HG02852 (cell line): Measurements from ENCODE around the gene LEFTY2.
A peak's percentile ranks its signal among the peaks of the same experiment; 100 is the strongest.
"Not testable (repeated sequence)": the region's sequence is repeated elsewhere in the genome, so short reads cannot be mapped to it uniquely, and the experiment has no call there.

Source experiments
- ATAC-seq: cut with Tn5 transposase; IDR thresholded peaks from one replicate; pipeline ENCODE4 v1.9.1; 2021; ENCODE audit warnings: mild to moderate bottlenecking, moderate library complexity; ENCODE audit not compliant: unreplicated experiment

The LEFTY2 gene

GRCh38 chr1:225941187-225941941 lies at the start of gene LEFTY2:
LEFTY2 (minus strand) TSS chr1:225941220; CDS start chr1:225941140, 80 bp downstream.
- no peak for ATAC-seq

GRCh38 chr1:225987491-225988316 lies 46.7 kb upstream of the LEFTY2 start:
- ATAC-seq, result no peak

GRCh38 chr1:225981714-225982113 lies 40.7 kb upstream of the LEFTY2 start:
- ATAC-seq, result no peak

GRCh38 chr1:225980005-225980836 lies 39.2 kb upstream of the LEFTY2 start:
- no peak for ATAC-seq

GRCh38 chr1:225979421-225979820 lies 38.4 kb upstream of the LEFTY2 start:
- ATAC-seq, result no peak

- ATAC-seq, result peak; percentile 46
Measured at GRCh38 chr1:225977937-225978748, 37.1 kb upstream of the LEFTY2 start.

- not testable (repeated sequence) for ATAC-seq
Measured at GRCh38 chr1:225975146-225975545, 34.1 kb upstream of the LEFTY2 start.

GRCh38 chr1:225974454-225974853 lies 33.4 kb upstream of the LEFTY2 start:
- ATAC-seq, result no peak

- no peak for ATAC-seq
Measured at GRCh38 chr1:225973158-225973557, 32.1 kb upstream of the LEFTY2 start.

- no peak for ATAC-seq
Measured at GRCh38 chr1:225972344-225973152, 31.5 kb upstream of the LEFTY2 start.

GRCh38 chr1:225970592-225971157 lies 29.7 kb upstream of the LEFTY2 start:
- ATAC-seq, result not testable (repeated sequence)

GRCh38 chr1:225969751-225970150 lies 28.7 kb upstream of the LEFTY2 start:
- not testable (repeated sequence) for ATAC-seq

- ATAC-seq, result no peak
Measured at GRCh38 chr1:225965231-225965630, 24.2 kb upstream of the LEFTY2 start.

- no peak for ATAC-seq
Measured at GRCh38 chr1:225963735-225964530, 22.9 kb upstream of the LEFTY2 start.

GRCh38 chr1:225962440-225962975 lies 21.5 kb upstream of the LEFTY2 start:
- peak; percentile 72 for ATAC-seq

GRCh38 chr1:225961659-225962439 lies 20.8 kb upstream of the LEFTY2 start:
- ATAC-seq, result no peak

GRCh38 chr1:225958041-225958440 lies 17.0 kb upstream of the LEFTY2 start:
- no peak for ATAC-seq
